GM18873 (cell line): ENCODE results near the gene MAP1LC3B.

Experiments used
- ATAC-seq: cut with Tn5 transposase; IDR thresholded peaks from one replicate; pipeline ENCODE4 v1.9.1; 2021; ENCODE audit warnings: mild to moderate bottlenecking, moderate library complexity, moderate number of reproducible peaks; ENCODE audit not compliant: unreplicated experiment, low FRiP score

Gene MAP1LC3B

DNA sequence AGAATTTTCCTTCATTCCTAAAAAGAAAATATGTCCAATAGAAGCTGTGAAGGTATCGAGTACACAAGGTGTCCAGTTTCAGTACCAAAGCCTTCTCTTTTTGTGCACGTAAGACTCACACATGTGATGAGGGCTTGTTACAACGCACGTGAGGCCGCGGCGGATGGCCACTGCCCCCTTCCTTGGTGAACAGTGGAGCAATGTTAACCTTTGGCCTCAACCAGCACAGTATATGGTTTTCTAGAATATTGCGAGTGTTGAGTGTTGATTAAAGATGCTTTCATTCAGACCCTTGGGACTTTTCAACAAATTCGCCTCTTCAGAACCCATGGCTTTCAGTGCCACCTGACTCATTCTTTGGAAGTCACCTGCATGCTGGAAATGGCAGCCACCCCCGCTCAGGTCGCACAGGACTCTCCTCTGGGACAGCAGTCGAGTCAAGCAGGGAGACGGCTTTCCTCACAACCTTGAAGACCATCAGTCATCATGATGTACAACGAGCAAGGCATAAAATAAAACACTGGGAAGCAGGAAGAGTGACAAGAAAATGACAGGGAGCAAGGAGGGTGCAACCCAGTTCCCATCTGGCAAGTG is 14.5 kb downstream of the MAP1LC3B start:
- no peak for ATAC-seq

DNA sequence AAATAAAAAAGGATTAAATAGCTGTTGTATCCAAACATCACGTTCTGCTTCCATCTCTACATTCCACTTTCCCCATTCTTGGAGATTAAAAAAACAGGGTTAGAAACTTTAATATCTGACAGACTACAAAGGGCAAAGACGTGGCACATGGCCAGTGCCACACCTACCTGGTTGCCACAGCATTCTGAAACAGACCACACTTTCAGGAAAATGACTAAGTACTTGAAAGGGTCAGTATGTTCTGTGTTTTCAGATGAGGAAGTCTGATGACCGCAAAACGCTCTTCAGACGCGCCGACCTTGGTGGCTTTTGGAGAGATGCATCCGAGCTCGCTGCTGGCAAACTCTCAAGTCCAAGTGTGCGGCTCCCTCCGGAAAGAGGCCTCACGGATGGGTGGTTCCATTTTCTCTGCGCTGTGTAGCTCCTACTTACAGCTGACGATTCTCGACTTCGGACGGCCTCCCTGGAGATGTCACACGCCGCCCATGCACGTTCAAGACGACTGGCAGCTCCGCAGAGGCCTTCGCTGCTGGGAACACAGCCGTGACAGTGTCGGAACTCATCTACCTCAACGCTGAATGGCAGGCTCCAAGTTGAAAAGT is 15.5 kb downstream of the MAP1LC3B start:
- no peak for ATAC-seq

DNA sequence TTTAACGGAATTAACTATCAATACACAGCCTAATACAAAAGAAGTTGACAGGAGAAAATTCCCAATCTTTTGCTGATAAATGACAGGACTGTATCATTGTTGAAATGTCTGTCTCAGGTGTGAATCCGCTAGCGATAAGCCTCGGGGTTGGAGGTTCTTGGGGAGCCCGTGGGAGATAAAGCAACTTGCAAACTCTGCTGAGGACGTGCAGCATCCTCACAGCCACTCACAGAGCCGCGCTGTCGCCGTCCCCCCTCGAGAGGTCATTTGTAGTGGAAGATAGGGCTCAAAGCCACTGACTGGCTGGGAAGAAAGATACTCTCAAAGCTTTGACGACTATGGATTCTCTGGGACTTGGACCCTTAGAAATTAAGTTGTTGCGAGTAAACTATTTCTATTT is 17.0 kb downstream of the MAP1LC3B start:
- no peak for ATAC-seq

DNA sequence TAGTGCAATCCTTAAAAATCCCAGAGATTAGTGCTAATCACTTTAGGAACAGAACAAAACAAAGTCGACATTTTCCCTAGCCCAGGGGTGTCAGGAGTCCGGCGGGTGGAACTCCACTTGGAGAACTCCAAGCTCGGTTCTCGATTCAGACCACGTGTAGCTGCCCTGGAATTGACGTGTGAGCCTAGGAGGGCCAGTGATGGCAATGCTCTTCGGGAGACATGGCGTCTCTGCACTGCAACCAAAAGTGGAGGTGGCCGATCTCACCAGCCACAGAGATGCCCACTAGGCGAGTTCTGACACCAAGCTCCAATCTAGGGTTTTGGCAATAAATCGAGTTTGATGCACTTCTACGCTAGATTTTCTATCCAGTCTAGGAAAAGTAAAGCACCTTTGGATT is 17.6 kb downstream of the MAP1LC3B start:
- ATAC-seq: no peak

DNA sequence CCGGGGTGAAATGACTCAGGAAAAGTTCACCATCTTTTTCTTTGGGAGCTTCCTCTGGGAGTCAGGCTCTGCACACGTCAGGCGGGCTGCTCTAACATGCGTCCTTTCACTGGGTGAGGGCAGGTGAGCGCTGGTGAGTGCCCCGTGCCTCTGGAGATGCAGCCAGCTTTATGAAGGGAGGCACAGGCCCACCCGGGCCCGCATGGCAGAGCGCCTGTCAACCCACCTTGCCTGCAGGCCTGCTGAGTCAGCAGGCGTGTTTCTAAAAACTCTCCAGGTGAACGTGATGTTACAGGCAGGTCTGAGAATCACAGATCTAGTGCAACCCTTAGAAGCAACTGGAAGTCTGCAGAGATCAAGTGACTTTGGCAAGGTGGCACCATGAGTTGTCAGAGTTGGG is 18.4 kb downstream of the MAP1LC3B start:
- no peak for ATAC-seq

DNA sequence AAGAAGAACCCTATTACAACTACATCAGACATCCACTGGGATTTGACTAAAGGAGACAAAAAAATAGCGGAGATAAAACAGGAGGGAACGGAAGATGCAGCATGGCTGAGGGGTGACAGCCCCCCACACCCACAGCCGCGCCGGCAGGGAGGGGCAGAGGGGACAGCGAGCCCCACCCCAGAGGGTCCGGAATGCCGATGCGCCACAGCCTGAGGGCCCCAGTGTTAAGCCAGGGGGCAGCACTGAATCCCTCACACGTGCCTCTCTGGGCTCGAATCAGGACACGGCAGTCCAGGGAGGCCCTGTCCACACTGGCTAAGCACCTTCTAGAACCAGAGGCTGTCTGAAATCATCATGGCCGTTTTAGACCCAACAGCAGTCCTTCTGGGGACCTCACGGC is 18.8 kb downstream of the MAP1LC3B start:
- no peak for ATAC-seq

DNA sequence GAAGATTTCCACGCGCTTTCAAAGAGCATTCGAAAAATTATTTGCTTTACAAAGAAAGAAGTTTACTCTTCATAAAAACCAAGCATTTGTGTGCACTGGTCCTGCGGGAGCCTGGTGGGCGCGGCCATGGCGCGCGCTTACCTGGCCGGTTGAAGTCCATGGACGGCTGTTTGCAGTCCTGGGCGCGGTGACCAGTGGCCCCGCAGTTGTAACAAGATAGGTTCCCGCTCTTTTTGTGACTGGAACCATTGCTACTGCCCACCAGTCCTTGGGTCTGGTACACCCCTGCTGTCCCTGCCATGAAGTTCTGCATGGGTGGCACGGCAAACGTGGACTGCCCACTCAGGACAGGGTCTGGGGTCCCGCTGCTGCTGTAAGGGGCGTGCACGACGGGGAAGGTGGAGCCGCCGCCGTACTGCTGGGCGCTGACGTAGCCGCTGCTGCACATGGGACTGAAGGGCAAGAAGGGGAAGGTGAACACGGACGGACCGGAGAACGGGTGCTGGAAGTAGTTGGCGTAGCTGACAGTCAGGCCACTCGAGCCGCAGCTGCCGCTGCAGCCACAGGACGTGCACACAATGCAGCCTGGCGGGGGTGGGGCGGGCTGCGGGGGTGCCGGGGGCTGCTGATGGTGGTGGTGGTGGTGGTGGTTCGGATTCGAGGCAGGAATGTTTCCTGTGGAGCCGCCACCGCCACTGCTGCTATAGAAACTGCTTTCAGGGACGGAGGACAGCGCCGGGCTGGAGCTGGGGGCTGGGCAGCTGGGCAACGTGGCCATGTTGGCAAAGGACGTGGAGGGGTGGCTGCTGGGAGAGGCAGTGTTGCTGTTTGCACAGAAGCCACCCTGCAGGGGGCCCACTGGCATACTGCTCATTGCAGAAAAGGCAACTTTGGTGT is 19.5 kb downstream of the MAP1LC3B start:
- no peak for ATAC-seq

DNA sequence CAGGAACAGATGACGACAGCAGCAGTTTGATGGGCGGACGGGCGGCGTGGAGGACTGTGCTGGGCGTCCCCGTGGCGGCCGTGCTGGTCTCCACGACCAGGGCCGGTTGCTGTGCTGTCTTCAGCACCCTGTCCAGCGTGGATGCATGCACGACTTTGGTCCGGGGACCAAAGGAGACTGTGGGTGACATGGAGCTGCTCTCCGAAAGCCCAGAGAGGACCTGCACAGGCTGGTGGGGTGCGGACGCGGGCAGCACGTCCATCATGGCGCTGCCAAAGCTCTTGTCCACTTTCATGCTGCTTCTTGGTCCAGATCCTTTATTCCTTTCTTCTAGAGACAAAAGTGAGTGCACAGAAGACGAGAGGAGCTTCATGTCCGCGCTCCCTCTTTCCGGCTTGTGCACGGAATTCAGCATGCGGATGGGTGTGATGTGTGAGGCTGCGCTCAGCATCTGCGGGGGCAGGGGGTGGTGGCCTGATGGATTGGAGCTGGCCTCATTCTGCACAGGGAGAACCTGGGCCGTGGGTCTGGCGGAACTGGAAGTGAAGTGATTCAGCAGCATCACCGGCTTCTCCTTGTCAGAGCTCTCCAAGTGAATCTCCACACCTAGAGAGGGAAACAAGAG is 20.3 kb downstream of the MAP1LC3B start:
- no peak for ATAC-seq

DNA sequence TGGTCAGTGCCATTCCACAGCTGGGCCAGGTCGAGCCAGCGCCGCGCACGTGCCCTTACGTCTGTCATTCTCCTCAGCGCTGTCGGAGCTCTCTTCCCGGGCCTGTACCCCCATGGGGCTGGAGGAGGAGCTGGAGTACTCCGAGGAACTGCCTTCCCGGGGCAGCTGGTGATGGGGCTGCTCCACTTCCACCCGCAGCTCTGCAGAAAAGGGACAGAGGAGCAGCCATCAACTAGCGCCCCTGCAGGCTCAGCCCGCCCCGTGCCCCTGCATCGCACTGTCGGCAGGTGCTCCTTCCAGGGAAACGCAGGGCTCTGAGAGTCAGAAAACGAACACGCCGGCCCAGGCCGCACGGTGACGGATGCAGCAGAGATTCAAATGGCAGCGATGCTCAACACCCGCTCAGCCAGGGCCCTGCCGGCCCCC is 20.9 kb downstream of the MAP1LC3B start:
- no peak for ATAC-seq

DNA sequence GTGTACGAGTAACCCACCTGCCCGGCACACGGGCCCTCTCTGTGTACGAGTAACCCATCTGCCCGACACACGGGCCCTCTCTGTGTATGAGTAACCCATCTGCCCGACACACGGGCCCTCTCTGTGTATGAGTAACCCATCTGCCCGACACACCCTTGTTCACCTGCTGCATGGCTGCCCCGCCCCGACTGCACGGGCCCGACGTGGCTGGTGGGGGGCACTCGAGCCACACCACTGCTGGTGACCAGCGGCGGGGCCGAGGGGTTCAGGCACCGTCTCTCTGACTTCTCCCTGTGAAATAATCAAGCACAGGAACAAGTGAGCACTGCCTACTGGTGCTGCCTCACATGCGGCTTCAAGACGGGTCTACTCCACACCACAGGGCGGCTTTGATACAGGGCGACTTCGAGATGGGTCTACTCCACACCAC is 22.1 kb downstream of the MAP1LC3B start:
- ATAC-seq: no peak

DNA sequence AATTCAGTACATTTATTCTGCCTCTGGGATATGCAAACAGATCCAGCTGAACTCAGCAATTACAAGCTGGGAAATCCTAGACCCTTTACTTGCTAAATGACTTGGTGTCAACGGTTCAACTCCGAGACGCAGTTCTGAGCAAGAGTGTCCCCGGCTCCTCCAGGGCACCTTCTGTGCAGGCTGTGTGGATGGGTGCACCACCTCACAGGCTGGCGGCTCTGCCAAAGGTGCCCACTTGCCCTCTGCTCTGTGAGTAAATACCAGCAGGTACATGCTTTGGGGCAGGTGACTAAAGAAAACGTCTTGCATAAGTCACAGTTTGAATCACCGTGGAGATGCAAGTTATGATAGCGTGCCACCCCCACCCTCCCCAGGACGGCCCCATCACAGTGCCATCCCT is 23.3 kb downstream of the MAP1LC3B start:
- no peak for ATAC-seq

DNA sequence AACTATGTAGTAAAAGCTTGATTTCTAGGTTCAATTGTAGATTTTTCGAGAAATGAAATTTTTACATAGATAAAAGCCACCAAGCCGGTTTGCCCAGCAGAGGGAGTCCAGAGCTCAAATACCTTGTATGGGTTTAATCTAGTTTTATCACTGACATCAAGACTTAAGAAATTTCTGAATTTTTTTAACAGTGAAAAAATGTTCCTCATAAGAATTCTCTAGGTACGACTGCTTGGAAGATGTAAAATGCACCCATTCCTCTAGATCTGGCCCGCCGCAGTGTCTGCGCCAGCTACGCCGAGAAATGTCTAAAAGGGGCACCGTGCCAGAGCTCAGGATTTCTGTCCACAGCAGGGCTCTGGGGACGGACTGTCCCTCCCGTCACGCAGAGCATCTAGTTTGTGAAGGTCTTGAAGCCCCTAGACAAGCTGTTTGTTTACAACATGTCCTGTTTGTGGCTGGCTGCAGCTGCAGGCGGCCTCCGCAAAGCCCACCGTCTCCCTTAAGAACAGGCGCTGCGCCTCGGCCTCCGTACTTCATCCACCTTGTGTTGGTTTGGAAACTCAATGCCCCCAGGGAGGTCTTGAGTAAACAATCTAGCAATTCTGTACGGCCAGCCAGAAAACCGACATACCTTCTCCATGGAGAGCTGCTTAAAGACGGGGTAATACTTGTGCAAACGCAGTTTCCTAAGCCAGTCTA is 24.8 kb downstream of the MAP1LC3B start:
- no peak for ATAC-seq

DNA sequence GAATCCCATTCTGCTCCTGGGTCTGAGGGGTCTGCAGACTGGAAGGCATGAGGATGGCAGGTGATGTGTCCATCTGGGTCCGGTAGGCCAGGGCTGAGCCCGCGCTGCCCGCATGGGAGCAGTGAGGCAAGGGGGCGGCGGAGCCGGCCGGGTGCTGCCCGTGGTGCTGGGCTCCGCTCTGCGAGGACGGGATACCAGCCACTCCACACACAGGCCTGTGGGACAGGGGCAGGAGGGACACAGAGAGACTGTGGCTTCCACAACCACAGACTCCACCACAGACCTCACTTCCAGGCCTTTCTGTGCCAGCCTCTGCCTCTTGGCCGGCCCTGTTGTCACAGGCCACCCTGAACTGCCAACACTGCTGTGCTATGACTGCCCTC is 25.4 kb downstream of the MAP1LC3B start:
- no peak for ATAC-seq

DNA sequence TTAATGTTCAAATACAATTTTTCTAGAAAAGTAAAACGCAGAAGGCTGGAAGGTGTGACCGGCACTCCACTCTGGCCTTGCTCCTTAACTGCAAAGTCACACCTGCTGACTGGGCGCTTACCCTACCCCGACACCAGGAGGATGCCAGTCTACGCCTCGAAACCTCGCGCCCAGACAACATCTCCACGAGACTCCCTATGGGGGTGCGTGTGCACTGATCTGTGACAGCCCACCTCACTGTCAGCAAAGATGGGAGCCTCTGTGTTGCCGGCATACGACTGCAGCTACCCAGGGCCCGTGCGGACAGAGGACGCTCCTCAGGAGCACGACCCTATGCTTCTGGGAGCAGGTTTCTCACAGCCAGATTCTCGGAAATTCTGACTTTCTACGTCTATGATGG is 26.1 kb downstream of the MAP1LC3B start:
- no peak for ATAC-seq

DNA sequence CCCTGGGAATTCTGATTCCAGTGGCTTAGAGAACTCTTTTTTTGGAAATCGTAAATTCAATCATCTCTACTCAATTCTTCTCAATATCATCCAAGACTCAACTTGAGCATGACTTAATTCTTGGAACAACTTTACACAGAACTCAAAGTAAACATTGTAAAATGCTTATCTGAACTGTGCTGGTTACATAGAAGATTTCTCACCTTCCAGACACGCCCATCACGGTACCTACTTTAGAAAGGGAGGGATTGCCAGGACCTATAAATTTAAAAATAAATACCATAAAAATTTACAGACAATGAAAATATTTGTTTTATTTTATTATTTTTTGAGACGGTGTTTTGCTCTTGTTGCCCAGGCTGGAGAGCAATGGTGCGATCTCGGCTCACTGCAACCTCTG is 26.5 kb downstream of the MAP1LC3B start:
- ATAC-seq: no peak

DNA sequence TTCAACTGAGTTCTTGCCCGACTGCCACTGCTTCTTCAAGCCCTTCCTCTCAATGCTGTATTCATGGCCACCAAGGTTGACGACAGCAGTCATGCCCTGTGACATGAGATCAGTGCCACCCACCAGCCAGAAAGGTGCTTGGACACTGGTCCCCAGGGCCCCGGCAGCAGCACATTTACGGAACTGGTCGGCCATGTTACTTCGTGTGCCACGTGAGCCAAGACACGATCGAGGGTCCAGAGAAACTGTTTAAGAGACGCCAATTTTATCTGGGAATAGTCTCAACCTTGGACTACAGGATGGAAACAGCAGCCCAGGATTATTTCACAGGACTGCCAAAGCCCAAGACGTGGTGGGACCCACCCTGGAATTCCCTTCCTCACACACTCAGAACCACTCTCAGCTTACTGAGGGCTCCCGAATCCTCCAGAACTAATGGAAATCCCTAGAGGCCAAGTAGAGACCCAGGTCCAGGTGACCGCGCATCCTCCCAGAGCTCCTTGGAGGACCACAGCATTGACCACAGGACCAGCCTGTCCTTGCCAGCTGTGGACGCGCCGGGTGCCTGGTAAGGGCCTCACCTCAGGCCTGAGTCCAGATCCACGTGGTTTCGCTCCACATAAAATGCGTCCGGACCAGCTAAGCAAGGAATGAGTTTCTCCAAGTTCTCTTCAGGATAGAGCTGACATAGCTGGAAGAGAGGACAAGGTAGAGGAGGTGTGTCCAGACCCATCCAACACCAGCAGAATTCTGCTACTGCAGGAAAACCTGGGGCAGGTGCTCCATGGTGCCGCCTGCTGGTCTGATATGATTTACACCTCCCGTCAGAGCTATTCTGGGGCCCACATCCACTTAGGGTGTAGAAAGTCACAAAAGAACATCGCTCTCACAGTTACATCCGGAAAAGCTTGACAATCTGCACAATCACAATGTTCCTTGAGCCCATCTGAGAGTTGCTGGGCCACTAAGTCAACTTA is 28.2 kb downstream of the MAP1LC3B start:
- no peak for ATAC-seq

DNA sequence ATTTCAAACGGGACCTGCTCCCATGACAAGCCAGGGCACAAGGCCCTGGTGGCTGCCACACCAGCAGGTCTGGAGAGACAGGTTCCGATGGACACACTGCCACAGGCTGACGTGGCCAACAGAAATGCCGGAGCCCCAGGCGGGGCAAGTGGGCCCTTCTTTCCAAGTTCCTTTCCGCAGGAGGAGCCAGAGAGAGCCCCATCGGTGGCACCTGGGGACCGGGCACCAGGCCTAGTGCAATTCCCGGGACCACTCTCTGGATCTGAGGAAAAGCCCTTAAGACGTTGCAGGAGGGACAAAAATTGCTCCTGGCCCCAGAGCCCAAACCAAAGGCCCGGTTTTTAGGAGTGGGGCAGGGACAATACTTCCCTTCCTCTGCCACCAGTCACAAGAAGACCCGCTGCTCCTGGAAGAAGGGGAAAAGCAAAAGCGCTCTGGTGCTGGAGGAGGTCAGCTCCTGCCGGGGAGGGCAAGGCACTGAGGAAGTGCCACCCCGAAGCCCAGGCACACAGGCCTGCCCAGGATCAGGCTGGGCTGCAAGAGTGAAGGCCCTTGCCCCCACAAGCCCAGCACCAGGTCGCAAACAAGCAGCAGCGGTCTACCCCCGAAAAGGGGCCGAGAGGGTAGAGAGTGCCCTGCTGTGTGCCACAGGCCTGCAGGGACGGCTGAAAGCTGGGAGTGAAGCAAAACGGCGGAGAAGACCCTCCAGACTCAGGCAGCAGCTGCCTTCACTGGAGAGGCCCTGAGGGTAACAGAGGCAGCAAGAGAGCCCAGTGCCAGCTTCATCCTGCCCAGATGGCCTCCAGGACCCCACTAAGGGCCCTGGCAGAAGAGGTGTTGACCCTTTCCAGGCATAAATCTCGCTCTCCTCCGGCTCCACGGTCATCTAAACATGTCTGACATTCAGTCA is 29.1 kb downstream of the MAP1LC3B start:
- ATAC-seq: no peak

DNA sequence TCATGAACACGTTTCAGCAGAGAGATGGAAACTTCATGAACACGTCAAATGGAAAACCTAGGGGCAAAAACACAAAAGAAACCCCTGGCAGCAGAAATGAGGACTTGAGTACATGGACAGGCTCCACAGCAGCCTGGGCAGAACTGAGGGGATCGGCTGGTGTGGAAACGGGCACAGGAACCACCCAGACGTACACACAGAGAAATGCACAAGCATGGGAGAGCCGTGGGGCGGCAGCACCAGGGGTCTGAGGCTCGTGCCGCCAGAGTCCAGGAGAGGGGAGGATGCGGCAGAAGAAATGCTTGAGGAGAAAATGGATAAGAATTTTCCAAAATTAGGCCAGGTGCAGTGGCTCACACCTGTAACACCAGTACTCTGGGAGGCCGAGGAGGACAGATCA is 30.0 kb downstream of the MAP1LC3B start:
- ATAC-seq: no peak
